OCI-LY3 (cell line): ENCODE results near the gene OR5B21.

Source experiments
- H2AFZ ChIP-seq: fragments of 200-600, 300-600 bp; shearing (Covaris generic); 2 replicates; pipeline ENCODE4 v1.6.0; 2014; ENCODE audit warnings: antibody characterized with exemption, low read depth, low read length
- H3K27ac ChIP-seq: fragments of 200-600, 300-600 bp; sonication (generic); 2 replicates; pipeline ENCODE4 v1.5.1; 2014; ENCODE audit warnings: mild to moderate bottlenecking, low read length, moderate library complexity, mixed read lengths
- H3K27me3 ChIP-seq: fragments of 200-600, 300-600 bp; sonication (generic); 2 replicates; pipeline ENCODE4 v1.6.1; 2014; ENCODE audit warnings: low read depth, low read length, mixed read lengths
- H3K36me3 ChIP-seq: fragments of 200-600, 300-600 bp; sonication (generic); replicated peaks from 2 replicates; pipeline ENCODE3; 2014; ENCODE audit warnings: low read depth, low read length, mixed read lengths
- H3K4me1 ChIP-seq: fragments of 300-600, 200-600 bp; sonication (generic); 2 replicates; pipeline ENCODE4 v1.6.1; 2014; ENCODE audit warnings: low read length, mixed read lengths
- H3K4me2 ChIP-seq: fragments of 200-600, 300-600 bp; sonication (generic); 2 replicates; pipeline ENCODE4 v1.6.1; 2014; ENCODE audit warnings: low read length, mixed read lengths
- H3K4me3 ChIP-seq: fragments of 300-600, 200-600 bp; sonication (generic); 2 replicates; pipeline ENCODE4 v1.5.1; 2014; ENCODE audit warnings: antibody characterized with exemption, mild to moderate bottlenecking, low read length, moderate library complexity
- H3K79me2 ChIP-seq: fragments of 300-600, 200-600 bp; shearing (Covaris generic); 2 replicates; pipeline ENCODE4 v1.6.1; 2014; ENCODE audit warnings: mild to moderate bottlenecking, low read length, mixed read lengths
- H3K9ac ChIP-seq: fragments of 300-600, 200-600 bp; shearing (Covaris generic); 2 replicates; pipeline ENCODE4 v1.6.0; 2014; ENCODE audit warnings: mild to moderate bottlenecking, low read length, moderate library complexity
- H3K9me3 ChIP-seq: fragments of 200-600, 300-600 bp; shearing (Covaris generic); 2 replicates; pipeline ENCODE4 v1.6.1; 2014; ENCODE audit warnings: low read length, mixed read lengths; ENCODE audit not compliant: insufficient read depth
- H4K20me1 ChIP-seq: fragments of 200-600, 300-600 bp; sonication (generic); 2 replicates; pipeline ENCODE4 v1.6.1; 2016; ENCODE audit warnings: low read length, mixed read lengths; ENCODE audit not compliant: insufficient read depth
- CTCF ChIP-seq: fragments of 200-600, 300-600 bp; sonication (generic); IDR thresholded peaks from 2 replicates; pipeline ENCODE4 v1.5.1; 2014; ENCODE audit warnings: antibody characterized with exemption, low read length, low read depth
- EZH2phosphoT487 ChIP-seq: fragments of 200-600 bp; shearing (Covaris generic); IDR thresholded peaks from 2 replicates; pipeline ENCODE4 v1.6.1; 2018; ENCODE audit warnings: antibody characterized with exemption, mixed run types, low read depth

Gene OR5B21

GRCh38 chr11:58466293-58466692, 41.6 kb downstream of the OR5B21 start:
- H3K9me3 ChIP-seq = 0 out of 2 replicates have a peak, but pooled peaks cover 2% of the 10 kb centered on the region
- no peaks in the 10 kb centered on the region for H4K20me1 ChIP-seq
- no peaks in the 10 kb centered on the region for H3K36me3 ChIP-seq
- no peak overlapping the region for H2AFZ ChIP-seq
- H3K4me2 ChIP-seq = no peak overlapping the region
- no peak overlapping the region for H3K4me3 ChIP-seq
- no peak overlapping the region for H3K9ac ChIP-seq
- no peaks in the 10 kb centered on the region for H3K27me3 ChIP-seq
- no peak overlapping the region for H3K27ac ChIP-seq
- H3K4me1 ChIP-seq = no peaks in the 10 kb centered on the region
- H3K79me2 ChIP-seq = no peaks in the 10 kb centered on the region
- TF ChIP-seq CTCF (no peak), EZH2phosphoT487 (no peak)

GRCh38 chr11:58465690-58466089, 42.2 kb downstream of the OR5B21 start:
- Histone ChIP-seq H3K27ac (no peak overlapping the region), H3K79me2 (no peaks in the 10 kb centered on the region), H3K4me3 (no peak overlapping the region), H3K9ac (no peak overlapping the region), H4K20me1 (no peaks in the 10 kb centered on the region), H3K36me3 (no peaks in the 10 kb centered on the region), H3K4me1 (no peaks in the 10 kb centered on the region), H3K27me3 (no peaks in the 10 kb centered on the region), H2AFZ (no peak overlapping the region), H3K4me2 (no peak overlapping the region), H3K9me3 (0 out of 2 replicates have a peak, but pooled peaks cover under 1% of the 10 kb centered on the region)
- TF ChIP-seq EZH2phosphoT487 (no peak), CTCF (no peak)
